Measurements from ENCODE around the gene CDK5. TPM values are rescaled to one million over a fixed set of nuclear protein-coding genes. Genes with fewer than 3 reads are reported as not detected.

Gene CDK5
- polyA plus RNA-seq, 1 experiment, result 23.8 TPM

DNA sequence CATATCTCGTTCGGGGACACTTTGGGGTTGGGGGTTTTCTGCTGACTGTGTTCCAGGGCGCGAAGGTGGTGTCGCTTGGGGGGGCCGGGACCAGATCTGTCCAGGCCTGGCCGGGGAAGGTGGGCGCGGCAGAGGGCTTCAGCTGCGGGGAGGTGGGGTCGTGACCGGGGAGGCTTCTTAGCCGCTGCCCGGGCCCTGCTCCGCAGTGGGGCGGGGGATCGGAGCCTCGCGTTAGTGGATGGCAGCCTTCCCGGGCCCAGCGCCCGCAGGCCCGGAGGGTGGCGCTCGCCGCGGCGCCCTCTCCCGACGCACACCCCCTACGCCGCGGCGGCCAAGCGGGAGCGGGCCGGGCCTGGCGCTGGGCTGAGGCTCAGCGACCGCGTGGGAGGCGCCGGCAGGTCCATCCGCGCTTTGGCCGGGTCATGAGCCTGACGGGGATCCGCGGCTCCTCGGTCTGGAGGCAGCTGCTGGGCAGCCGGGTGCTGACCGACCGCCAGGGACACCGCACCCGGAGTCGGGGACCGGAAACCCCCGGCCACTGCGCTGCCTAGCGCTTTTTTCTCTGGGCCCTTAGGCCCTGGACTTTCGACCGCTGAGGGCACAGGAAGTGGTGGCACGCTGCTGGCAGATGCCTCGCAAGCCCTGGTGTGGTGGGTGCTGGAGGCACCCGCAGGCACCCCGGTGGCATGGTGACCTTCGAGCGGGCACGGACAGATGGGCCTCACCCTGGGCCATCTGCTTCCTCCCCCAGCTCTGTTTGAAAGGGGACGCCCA, 29.7 kb upstream of the CDK5 start:
- POLR2A ChIA-PET, result no interaction called here
- Histone ChIP-seq H3K4me3 (ENCODE audit: low read depth, low read length) (peak overlapping the region; percentile 77), H3K9me3 (ENCODE audit: control insufficient read depth, insufficient read depth, low read length) (no peaks in the 10 kb centered on the region; the same call in 1 of the 2 replicates), H3K27me3 (ENCODE audit: control insufficient read depth, insufficient read depth, low read length) (no peaks in the 10 kb centered on the region), H3K27ac (ENCODE audit: low read depth, low read length) (peak overlapping the region; percentile 80)
- CTCF ChIA-PET, result interaction anchor here (2.4 to 8.9 kb wide), 2 partner anchors 24 to 37 kb away, joined by 8 to 86 read pairs; no protein-coding TSS in a partner anchor
- TF ChIP-seq, protein P1, sequence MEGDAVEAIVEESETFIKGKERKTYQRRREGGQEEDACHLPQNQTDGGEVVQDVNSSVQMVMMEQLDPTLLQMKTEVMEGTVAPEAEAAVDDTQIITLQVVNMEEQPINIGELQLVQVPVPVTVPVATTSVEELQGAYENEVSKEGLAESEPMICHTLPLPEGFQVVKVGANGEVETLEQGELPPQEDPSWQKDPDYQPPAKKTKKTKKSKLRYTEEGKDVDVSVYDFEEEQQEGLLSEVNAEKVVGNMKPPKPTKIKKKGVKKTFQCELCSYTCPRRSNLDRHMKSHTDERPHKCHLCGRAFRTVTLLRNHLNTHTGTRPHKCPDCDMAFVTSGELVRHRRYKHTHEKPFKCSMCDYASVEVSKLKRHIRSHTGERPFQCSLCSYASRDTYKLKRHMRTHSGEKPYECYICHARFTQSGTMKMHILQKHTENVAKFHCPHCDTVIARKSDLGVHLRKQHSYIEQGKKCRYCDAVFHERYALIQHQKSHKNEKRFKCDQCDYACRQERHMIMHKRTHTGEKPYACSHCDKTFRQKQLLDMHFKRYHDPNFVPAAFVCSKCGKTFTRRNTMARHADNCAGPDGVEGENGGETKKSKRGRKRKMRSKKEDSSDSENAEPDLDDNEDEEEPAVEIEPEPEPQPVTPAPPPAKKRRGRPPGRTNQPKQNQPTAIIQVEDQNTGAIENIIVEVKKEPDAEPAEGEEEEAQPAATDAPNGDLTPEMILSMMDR (IDR thresholded peaks at IDR 0.05; ENCODE audit: low read depth, low read length), result peak; percentile 2; the same call in 1 of the 2 replicates
- DNase-seq (ENCODE audit: low read depth, low spot score), result no peak

DNA sequence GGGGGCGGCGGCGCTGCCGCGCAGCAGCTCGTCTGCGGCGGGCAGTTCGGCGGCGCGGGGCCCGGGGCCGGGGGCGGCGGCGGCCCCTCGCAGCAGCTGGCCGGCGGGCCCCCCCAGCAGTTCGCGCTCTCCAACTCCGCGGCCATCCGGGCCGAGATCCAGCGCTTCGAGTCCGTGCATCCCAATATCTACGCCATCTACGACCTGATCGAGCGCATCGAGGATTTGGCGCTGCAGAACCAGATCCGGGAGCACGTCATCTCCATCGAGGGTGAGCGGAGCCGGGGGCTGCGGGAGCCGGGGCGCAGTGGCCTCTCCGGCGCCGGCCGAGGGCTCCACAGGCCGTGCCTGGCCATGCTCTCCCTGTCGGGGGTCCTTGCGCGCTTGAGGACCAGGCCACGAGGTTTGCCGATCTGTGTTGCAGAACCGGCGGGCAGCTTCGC, 29.1 kb upstream of the CDK5 start:
- no peaks in the 10 kb centered on the region for H3K27me3 ChIP-seq (ENCODE audit: control insufficient read depth, insufficient read depth, low read length)
- no peak overlapping the region for H3K27ac ChIP-seq (ENCODE audit: low read depth, low read length)
- no peak for DNase-seq (ENCODE audit: low read depth, low spot score)
- H3K4me3 ChIP-seq (ENCODE audit: low read depth, low read length), result peak overlapping the region; percentile 77
- no peaks in the 10 kb centered on the region; the same call in 1 of the 2 replicates for H3K9me3 ChIP-seq (ENCODE audit: control insufficient read depth, insufficient read depth, low read length)
- ChIA-PET POLR2A (no interaction called here), CTCF (interaction anchor here (8.9 kb wide), 1 partner anchor 24 kb away, joined by 86 read pairs; no protein-coding TSS in a partner anchor)
- TF ChIP-seq, protein P1 (IDR thresholded peaks at IDR 0.05; ENCODE audit: low read depth, low read length), result no peak

DNA sequence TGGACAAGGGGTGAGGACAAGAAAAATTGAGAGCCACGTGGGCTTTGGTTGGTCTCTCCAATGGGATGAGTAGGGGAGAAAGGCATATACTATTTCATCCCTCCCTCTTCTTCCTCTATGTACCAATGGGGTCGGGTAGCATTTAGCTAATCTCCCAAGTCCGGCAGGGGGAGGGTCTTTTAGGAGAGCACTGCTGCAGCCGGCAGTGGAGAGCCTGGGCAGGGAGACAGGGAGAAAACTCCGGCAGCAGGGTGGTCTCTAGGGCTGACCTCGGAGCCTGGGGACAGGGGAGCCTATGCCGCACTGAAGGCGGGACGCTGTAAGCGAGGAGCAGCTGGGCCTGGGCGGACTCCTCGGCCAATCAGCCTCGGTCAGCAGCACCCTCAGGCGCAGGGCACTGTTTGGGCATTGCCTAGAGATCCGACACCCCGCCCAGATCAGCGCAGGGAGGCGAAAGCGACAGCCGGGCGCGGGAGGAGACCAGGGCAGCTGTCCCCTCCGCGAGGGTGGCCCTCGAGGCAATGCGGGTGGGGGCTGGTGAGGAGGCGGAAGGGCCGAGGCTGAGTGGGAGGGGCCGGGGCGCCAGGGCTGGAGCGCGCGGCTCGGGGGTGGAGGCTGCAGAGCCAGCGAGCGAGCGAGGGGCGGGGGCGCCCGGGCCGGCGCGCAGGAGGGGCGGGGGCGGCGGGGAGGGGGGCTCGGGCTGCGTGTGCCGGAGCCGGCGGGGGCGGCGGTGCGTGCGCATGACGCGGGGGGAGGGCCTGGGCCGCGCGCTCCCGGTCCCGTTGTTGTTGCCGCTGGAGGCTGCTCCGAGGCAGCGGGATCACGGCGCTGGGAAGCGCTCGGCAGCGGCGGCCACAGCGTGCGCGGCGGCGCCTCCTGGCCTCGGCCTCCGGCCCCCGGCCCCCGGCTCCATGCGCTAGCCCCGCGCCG, 28.3 kb upstream of the CDK5 start, which contains the start of gene AGAP3:
Gene AGAP3, plus strand, starts transcription at position 785 of the 930 bp plus-strand sequence. CDS start 267 bp downstream, outside the sequence.
- Histone ChIP-seq H3K27me3 (ENCODE audit: control insufficient read depth, insufficient read depth, low read length) (no peaks in the 10 kb centered on the region), H3K4me3 (ENCODE audit: low read depth, low read length) (peak within 1 kb of the TSS; percentile 77), H3K9me3 (ENCODE audit: control insufficient read depth, insufficient read depth, low read length) (no peaks in the 10 kb centered on the region; the same call in 1 of the 2 replicates), H3K27ac (ENCODE audit: low read depth, low read length) (peak within 1 kb of the TSS; percentile 75)
- TF ChIP-seq, protein P1 (IDR thresholded peaks at IDR 0.05; ENCODE audit: low read depth, low read length), result no peak
- ChIA-PET POLR2A (interaction anchor here (0.6 to 1.3 kb wide), 4 partner anchors 23 to 28 kb away, joined by 3 to 4 read pairs (median 4); no protein-coding TSS in a partner anchor), CTCF (interaction anchor here (1.2 to 8.9 kb wide), 4 partner anchors 25 to 68 kb away, joined by 3 to 86 read pairs (median 4); no protein-coding TSS in a partner anchor)
- DNase-seq (ENCODE audit: low read depth, low spot score), result no peak

DNA sequence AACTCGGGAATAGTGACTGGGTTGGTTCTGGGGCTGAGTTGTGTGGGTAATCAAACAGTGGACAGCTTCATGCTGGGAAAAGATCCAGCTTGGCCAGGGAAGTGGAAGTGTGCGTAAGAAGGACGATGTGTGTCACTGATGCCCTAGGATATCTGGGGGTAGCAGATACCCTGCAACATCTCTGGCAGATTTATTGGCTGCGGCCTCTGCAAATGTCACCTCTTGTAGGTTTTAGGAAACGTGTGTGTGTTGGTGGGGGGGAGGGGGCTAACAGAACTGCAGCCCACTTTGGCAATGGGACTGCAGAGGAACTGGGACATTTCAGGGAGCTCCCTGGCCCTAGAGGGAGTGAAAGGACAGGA, 27.6 kb upstream of the CDK5 start:
- no peak overlapping the region for H3K27ac ChIP-seq (ENCODE audit: low read depth, low read length)
- H3K27me3 ChIP-seq (ENCODE audit: control insufficient read depth, insufficient read depth, low read length), result no peaks in the 10 kb centered on the region
- no peak for DNase-seq (ENCODE audit: low read depth, low spot score)
- ChIA-PET POLR2A (interaction anchor here (0.6 to 1.3 kb wide), 4 partner anchors 22 to 28 kb away, joined by 3 to 4 read pairs (median 4); no protein-coding TSS in a partner anchor), CTCF (interaction anchor here (1.2 to 8.9 kb wide), 4 partner anchors 25 to 67 kb away, joined by 3 to 86 read pairs (median 4); no protein-coding TSS in a partner anchor)
- peaks cover under 1% of the 10 kb centered on the region; the same call in 1 of the 2 replicates for H3K9me3 ChIP-seq (ENCODE audit: control insufficient read depth, insufficient read depth, low read length)
- H3K4me3 ChIP-seq (ENCODE audit: low read depth, low read length), result peak overlapping the region; percentile 66
- TF ChIP-seq, protein P1 (IDR thresholded peaks at IDR 0.05; ENCODE audit: low read depth, low read length), result no peak

All from AG04450 (cell line).